Subcutaneous adipose tissue (tissue), 4 donors: ENCODE data around the gene LARP7. TPM values are rescaled to one million over a fixed set of nuclear protein-coding genes. Genes with fewer than 3 reads are reported as not detected.

Source experiments
- CTCF ChIP-seq: fragments of 450-650 bp; IDR thresholded peaks from one replicate; pipeline ENCODE4 v1.5.1; 2016; ENCODE audit warnings: low read depth, mild to moderate bottlenecking, control low read depth, antibody characterized with exemption, moderate library complexity
- total RNA-seq, 4 donors: library from RNA; depleted of rRNA; stranded (reverse); fragments of >200 nt; gene quantifications; one replicate each; pipeline ENCODE4 v1.1.0, GENCODE V29; 2016

The LARP7 gene
- total RNA-seq = 10 to 100 TPM; 38.1 to 66.4 (median 50.7) TPM

DNA sequence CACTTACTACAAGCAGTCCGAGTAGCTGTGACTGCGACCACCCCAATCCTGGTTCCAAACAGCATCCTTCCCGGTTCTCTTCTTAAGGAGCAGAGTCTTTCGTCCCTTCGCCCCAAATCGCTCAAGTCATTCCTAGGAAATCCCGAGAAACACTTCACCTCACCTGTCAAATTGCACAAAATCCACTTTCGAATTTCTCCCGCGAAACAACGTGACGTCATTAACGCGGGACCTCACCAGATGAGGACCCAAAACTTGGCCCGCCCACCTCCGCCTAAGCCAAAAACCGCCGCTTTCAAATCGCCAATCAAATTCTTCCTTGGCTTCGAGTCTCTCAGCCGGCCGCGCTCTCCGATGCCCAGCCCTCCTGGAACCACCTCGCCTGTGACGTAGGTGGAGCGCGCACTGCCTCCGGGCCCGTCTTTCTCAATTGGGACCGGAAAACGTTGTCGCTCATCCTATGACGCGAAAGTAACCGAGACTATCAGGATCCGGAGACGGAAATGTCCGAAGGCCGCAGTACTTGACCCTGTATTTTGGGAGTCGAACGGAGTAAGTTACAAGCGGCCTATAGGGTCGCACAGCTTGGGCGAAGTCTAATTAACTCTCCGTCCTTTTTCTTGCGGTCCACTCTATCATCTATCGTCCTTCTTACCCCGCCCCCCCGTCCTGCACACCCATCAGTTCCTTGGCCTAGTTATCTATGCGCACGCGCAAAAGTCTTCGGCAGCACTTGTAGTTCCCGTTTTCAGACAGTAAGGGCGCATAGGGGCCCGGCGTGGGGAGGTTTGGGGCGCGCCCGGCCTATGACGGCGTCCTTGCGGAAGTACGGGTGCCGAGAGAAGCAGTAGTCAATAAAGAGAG is at the start of gene LARP7, which contains the start of gene ZGRF1:
Gene LARP7, plus strand, starts transcription at position 456 of the 864 bp plus-strand sequence. CDS start 7,527 bp downstream, outside the sequence.
Gene ZGRF1, minus strand, starts transcription at position 222 of the 864 bp plus-strand sequence. CDS start 3,733 bp downstream, outside the sequence.
- TF ChIP-seq CTCF = no peak

GRCh38 chr4:112589206-112589605 is 47.7 kb upstream of the LARP7 start:
- TF ChIP-seq CTCF = no peak

GRCh38 chr4:112591593-112591992 is 45.4 kb upstream of the LARP7 start:
- TF ChIP-seq CTCF = no peak

- no peak for TF ChIP-seq CTCF
Observed at GRCh38 chr4:112592717-112593116, 44.2 kb upstream of the LARP7 start.

DNA sequence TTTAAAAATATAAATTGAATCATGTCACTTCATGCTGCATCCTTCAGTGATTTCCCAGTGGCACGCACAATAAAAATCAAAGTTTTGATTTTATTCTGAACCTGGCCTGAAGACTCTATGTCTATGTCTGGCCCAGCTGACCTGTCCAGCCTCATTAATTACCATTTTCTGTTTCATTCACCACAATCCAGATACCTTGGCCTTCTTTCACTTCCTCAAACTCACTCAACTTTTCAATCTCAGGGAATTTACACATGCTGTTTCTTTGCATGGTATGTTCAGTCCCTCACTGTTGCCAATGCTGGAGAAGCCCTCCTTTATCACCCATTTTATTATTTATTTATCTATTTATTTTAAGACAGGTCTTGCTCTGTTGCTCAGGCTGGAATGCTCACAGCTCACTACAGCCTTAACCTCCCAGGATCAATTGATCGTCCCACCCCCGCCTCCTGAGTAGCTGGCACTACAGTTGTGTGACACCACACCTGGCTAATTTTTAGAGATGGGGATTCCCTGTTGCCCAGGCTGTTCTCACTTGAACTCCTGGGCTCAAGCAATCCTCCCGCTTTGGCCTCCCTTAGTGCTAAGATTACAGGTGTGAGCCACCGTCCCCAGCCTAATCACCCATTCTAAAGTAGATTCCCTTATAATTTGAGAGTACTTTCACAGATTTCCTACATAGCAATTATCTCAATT is 43.4 kb upstream of the LARP7 start:
- TF ChIP-seq CTCF = no peak

DNA sequence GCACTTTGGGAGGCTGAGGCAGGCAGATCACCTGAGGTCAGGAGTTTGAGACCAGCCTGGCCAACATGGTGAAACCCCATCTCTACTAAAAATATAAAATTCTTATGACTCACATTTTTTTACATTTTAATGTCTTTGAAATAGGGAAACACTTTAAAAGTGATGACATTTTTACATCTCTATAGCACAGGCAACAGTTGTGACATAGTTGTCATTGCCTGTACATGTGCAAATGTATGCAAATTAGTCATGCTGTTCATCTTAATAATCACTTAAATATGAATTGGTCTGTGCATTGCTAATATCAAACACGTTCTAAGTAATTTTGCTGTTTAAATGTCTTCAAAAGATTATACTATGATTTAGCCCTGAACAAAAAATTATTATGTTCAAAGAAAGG is 42.0 kb upstream of the LARP7 start:
- TF ChIP-seq CTCF = no peak

DNA sequence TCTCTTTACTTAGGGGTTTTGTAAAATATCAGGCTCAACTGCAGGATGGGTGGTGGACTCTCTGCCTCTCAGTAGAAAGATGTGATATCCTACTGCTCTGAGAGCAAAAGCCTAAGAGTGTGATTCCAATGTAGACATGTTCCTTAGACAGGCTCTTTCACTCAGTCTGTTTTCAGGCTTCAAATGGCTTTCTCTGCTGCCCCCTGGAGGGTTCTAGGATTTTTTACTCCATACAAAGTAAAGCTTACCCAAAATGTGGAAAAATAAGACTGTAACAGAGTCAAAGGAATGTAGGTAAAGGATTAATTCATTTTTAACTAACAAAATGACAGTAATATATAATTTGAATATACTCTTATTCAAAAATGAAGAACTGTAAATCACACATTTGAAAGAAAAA is 32.4 kb upstream of the LARP7 start:
- no peak for TF ChIP-seq CTCF
